ENCODE measurements around the gene INSIG2. TPM values are rescaled to one million over a fixed set of nuclear protein-coding genes. Genes with fewer than 3 reads are reported as not detected.

The INSIG2 gene
- total and polyA plus RNA-seq, 9 of the 15 experiments (the other 6 are each of a cell fraction or from before 2014, with no cell fraction given): 1.5 to 34.2 (median 6.4) TPM

DNA sequence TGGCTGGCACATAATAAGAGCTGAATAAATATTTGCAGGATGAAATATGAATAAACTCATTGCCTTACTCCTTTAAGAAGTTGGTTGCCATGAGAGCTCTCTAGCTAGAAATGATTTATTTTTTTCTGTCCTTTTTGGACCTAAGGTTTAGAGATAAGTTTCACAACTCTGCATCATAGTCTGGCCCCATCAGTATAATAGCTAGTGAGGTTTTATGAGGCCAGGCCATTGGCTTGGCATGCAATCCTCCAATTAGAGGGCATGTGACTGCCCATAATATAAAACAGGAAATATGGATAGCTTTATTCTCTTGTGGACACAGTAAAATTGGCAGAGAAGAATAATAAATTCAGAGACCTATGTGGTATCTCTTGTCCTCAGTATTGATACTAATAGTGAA is 26.2 kb upstream of the INSIG2 start:
- DNase-seq (ENCODE audit: extremely low read depth in 1 of 4, low spot score in 3 of 4) (no peak), FAIRE-seq (no peak), ATAC-seq (no peak)
- no peak overlapping the region for H3K27ac ChIP-seq (ENCODE audit: extremely low read depth, low read depth, low read length)
- H3K4me3 ChIP-seq: no peak overlapping the region
- no peak for TF ChIP-seq ZNF253 (CRISPR knock-in tag; conservative IDR thresholded peaks at IDR 0.05)
- no peak for TF ChIP-seq ZBTB43 (CRISPR knock-in tag; IDR thresholded peaks at IDR 0.05)
- no peak for TF ChIP-seq JUND (IDR thresholded peaks at IDR 0.05; ENCODE audit: borderline replicate concordance, low read depth, low read length)
- no peak for TF ChIP-seq JUND (tag; IDR thresholded peaks at IDR 0.05; ENCODE audit: borderline replicate concordance, low read depth, low read length)
- TF ChIP-seq HNRNPLL (IDR thresholded peaks at IDR 0.05; ENCODE audit: low read depth, low read length, poor library complexity, severe bottlenecking): no peak
- TF ChIP-seq ZNF354B (CRISPR knock-in tag; IDR thresholded peaks at IDR 0.05): no peak
- TF ChIP-seq FOXK1 (CRISPR knock-in tag; IDR thresholded peaks at IDR 0.05; ENCODE audit: borderline replicate concordance): no peak
- intact Hi-C loops (cut with micrococcal nuclease): no loop called here
- H3K9me3 ChIP-seq (replicated peaks; ENCODE audit: control insufficient read depth, insufficient read depth, low read depth, low read length): no peaks in the 10 kb centered on the region
- H3K27me3 ChIP-seq (ENCODE audit: control insufficient read depth in 2 of 2, insufficient read depth in 2 of 2, low read length in 2 of 2): peaks cover 4 to 17% of the 10 kb centered on the region in 2 experiments; a peak in 2 of 5 replicates
- H2AFZ ChIP-seq (ENCODE audit: low read depth, low read length): no peak overlapping the region
- H4K20me1 ChIP-seq (replicated peaks; ENCODE audit: control insufficient read depth, insufficient read depth, low read length): no peaks in the 10 kb centered on the region
- no peaks in the 10 kb centered on the region; a peak in 1 of 5 replicates for H3K4me1 ChIP-seq (replicated peaks in 1 of 2; ENCODE audit: control insufficient read depth in 2 of 2, insufficient read depth in 2 of 2, low read length in 2 of 2)
- in situ Hi-C loops (cut with MboI): no loop called here
- BruUV-seq (replicated peaks): no TSS peak
- H3K9ac ChIP-seq (ENCODE audit: insufficient read depth in 1 of 2, low read depth in 2 of 2, low read length in 2 of 2): no peak overlapping the region
- no peaks in the 10 kb centered on the region for H3K79me2 ChIP-seq (ENCODE audit: control insufficient read depth, insufficient read depth, low read length)
- no peak overlapping the region for H3K4me2 ChIP-seq (ENCODE audit: insufficient read depth, low read length)
- no peaks in the 10 kb centered on the region for H3K36me3 ChIP-seq (ENCODE audit: control insufficient read depth, insufficient read depth, low read length)
- ChIA-PET CTCF (ENCODE audit: low intra/inter-chr PET ratio) (no interaction called here), POLR2A (no interaction called here)
- no peaks in the 10 kb centered on the region for H3K9me1 ChIP-seq (ENCODE audit: control insufficient read depth, insufficient read depth, low read length)
